Stimulated activated CD4-positive, alpha-beta T cell treated with anti-CD3 and anti-CD28 coated beads, Interleukin-12 subunit alpha, Interleukin-12 subunit beta, amount 100 ng/mL, for 48 hours (primary cell): ENCODE measurements around the gene DENND10.
"Not testable (repeated sequence)": the region's sequence is repeated elsewhere in the genome, so short reads cannot be mapped to it uniquely, and the experiment has no call there.

ENCODE experiments used
- DNase-seq, 3 donors: peaks; one replicate each; pipeline ENCODE4 v3.0.0-alpha.2; 2020; ENCODE audit warnings: low read depth in 2 of 3, low spot score in 1 of 3

DENND10 gene

DNA sequence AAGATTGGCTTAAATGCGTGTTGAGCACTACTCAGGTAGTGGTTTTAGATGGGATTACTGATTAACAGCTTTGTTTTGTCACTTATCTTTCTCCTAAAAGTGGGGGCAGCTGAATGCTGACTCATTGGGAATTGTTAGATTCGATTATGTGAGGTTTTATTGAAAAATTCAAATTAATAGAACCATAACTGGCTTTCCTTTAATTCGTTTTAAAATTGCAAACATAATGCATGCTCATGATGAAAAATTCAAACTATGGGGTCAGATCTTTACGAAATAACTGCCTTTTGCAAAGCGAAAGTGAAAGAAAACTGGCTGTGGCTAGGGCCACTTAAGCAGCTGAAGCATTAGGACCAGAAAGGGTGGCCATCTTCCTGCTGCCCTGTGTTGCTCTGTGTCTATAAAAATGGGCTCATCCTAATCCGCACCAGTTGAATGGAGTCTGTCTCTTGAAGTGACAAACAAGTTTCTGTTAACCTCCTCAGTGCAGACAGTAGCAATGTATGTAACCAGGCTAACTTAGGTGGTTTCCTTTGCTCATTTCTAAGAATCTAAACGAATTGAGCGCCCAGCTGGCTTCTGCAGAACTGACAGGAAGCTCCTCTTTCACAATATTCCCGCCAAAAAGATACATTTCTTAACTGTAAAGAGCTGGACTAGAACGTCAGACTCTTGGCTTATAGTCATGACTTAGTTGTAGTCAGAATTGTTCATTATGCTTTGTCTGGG, 27.8 kb downstream of the DENND10 start:
- peak; percentile 25 to 49 (median 26) for DNase-seq

DNA sequence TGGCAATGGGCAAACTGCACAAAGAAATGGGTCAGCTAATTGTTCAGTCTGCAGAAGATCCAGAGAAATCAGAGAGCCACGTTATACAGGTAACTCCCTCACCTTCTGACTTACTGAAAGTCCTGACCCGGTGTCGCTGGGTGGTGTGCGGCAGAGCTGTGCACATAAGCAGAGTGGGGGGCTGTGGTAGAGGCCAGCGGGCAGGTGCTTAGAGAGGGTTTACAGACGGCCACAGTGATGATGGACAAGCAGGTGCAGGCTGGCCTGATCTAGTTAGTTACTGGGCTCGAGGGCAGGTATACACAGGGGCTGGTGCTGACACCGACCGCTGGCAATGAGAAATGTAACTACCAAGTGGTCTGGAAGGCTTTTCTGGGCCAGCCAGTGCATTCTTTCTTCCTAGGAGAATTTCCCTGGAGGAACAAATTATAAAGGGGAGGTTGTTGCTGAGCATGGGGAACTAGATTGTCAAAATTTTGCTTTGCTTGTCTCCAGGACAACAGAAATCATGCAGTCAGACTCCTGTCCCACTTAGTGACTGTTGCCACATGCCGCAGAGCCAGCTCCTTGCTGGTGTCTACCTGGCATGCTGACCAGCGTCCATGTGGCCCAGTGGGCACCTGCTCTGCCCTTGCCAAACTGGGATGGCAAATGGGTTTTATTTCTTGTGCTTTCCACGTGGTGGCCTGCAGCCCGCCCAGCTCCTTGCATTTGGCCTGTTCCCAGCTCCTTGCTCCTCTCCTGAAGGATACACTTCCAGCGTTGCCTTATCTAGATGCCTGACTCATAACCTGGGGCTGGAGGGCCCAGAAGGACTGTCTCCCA, 28.8 kb downstream of the DENND10 start:
- DNase-seq: no peak

DNA sequence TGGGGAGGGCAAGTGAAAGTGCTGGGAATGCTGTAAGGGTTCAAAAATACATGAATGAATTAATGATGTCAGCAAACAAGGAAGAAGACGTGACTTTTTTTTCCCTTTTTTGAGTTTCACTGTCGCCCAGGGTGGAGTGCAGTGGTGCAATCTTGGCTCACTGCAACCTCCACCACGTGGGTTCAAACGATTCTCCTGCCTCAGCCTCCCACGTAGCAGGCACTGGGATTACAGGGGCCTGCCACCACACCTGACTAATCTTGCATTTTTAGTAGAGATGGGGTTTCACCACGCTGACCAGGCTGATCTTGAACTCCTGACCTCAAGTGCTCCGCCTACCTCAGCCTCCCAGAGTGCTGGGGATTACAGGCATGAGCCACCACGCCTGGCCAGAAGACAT, 30.0 kb downstream of the DENND10 start:
- DNase-seq: peak; percentile 32 to 45 (median 38)

DNA sequence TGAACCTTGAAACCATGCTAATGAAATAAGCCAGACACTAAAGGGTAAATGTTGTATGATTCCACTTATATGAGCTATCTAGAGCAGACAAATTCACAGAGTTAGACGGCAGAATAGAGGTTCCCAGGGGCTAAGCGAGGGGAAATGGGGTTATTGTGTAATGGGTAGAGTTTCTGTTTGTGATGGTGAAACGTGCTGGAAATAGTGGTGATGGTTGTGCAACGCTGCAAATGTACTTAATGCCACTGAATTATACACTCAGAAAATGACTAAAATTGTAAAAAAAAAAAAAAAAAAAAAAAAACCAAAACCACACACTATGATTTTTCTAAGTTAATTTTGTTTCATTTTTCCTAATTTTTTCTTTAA, 31.6 kb downstream of the DENND10 start:
- DNase-seq: no peak

DNA sequence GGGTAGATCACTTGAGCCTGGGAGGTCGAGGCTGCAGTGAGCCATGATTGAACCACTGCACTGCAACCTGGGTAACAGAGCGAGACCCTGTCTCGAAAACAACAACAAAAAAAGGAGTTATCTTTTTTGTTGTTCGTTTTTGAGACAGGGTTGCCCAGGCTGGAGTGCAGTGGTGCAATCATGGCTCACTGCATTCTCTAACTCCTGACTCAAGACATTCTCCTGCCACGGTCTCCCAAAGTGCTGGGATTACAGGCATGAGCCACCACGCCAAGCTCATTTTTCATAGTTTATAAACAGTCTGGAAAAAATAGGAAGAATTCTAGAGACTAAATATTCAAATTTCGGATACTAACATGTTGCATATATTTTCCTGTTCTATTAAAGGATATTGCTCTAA, 32.2 kb downstream of the DENND10 start:
- DNase-seq: no peak

DNA sequence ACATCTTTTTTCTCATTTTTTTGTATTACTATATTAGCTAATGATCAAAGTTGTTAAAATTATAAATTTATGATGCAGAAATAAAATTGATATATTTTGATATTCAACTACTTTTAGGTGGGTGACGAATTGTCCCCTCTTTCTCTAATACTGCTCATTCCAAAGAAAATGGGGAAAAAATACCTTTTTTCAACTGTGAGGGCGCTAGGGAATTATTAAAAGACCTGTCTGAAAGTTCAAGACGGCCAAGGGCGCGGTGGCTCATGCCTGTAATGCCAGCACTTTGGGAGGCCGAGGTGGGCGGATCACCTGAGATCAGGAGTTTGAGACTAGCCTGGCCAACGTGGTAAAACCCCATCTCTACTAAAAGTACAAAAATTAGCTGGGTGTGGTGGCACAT, 34.0 kb downstream of the DENND10 start:
- DNase-seq: not testable (repeated sequence)

DNA sequence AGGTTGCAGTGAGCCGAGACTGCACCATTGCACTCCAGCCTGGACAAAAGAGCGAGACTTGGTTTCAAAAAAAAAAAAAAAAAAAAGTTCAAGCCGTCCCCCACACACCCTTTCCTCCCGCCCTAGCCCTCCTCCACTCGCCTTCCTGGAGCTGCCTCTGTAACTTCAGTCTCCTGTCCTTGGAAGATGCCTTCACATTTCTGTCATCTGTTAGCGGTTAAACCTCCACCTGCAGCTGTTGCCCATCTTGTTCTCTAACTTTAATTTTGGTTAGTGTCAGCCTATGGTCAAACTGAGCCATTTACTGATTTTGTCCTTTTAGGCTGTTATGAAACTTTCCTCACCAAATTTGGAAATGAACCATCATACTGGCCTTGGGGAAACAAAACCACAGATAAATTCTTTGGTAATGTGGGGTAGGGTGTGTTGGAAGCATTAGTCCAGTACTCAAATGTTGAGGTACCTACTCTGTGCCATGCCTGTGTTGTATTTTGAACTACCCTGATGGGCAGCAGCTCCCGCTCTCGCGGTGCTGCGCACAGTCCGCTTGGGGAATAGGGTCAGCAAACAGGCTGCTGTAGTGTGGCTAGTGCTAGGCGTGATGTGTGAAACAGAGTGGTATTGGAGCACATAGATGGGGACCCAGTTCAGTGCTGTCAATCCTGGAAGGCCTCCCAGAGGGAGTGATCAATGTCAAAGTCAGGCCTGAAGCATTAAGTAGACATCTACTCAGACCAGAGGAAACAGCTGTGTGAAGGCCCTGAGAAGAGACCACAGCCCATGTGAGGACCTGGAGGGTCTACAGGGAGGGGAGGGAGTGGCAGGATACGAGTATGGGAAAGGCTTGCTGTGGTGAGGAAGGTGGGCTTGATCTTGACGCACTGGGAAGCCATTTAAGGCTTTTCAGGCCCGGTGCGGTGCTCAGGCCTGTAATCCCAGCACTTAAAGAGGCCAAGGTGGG, 34.7 kb downstream of the DENND10 start:
- DNase-seq: no peak

DNA sequence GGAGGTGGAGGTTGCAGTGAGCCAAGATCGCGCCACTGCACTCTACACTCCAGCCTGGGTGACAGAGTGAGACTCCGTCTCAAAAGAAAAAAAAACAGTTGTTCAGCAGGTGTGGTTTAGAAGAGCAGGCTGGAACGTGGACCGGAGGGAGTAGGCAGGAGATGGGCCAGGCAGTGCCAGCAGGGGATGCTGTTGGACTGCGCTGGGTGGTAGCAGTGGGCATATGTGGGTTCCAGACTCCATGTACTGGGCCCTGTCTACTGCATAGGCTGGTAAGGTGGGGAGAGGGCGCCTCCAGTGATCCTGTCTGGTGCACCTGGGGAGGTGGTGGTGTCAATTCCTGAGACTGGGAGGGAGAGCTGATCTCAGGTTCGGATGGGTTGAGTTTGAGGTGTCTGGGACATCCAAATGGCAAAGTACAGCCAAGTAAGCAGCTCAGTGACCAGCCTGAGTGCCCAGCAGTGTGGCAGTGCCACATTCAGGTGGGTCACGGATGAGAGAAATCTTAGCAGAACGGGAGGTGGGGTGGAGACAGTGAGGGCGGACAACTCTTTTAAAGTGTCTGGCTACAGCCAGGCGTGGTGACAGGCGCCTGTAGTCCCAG, 35.7 kb downstream of the DENND10 start:
- peak; percentile 17 to 42 (median 20) for DNase-seq

DNA sequence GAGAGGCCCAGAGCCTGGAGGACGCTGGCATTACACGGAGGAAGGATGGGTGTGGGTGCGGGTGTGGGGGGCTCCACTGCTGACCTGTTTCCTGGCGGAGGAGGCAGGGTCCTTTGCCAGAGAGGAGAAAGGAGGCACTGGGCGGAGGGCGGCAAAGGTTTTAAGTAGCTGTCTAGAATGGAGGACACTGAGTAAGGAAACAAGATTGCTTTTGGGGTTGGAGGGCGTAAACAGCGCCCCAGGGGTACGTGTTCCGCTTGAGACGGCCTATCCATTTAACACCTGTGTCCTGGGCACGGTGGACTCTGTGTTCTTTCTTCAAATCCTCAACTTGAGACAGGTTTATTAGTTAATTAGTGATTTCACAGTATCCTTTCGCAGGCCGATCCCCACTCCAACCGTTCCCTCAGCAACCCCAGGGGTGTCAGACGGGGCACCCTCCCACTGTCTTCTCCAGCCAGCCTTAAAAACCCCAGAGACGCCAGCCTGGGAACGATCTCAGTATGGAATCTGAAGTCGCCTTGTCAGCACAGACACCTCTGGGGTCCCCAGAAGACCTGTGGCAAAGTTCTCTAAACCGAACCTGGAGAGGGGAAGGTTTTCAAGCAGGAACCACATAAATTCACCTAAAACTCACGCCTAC, 36.8 kb downstream of the DENND10 start:
- no peak for DNase-seq

DNA sequence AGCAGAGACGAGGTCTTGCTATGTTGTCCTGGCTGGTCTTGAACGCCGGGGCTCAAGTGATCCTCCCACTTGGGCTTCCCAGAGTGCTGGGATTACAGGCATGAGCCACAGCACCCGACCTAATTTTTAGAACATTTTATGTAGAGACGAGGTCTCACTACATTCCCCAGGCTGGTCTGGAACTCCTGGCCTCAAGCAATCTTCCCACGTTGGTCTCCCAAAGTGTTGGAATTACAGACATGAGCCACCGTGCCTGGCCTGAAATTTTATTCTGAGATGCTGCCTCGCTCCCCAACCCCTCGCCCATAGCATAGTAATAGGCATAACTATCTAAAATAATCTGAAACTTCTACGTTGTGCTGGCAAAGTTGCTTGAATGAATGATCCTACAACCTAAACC, 39.7 kb downstream of the DENND10 start:
- no peak for DNase-seq

DNA sequence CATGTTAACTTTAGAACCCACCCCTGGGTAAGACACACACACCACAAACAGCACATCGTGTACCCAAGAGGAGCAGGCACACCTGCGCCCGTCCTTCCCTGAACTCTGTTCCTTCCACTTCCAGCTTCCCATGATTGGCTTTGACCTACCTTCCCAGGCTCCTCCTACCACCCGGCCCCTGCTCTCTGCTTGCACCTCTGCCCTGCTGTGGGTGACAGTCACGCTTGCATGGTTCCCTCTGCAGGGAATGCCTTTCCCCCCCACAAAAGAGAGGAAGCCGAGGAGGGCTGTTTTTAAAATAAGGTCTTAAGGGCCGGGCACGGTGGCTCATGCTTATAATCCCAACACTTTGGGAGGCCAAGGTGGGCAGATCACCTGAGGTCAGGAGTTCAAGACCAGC, 45.2 kb downstream of the DENND10 start:
- no peak for DNase-seq

DNA sequence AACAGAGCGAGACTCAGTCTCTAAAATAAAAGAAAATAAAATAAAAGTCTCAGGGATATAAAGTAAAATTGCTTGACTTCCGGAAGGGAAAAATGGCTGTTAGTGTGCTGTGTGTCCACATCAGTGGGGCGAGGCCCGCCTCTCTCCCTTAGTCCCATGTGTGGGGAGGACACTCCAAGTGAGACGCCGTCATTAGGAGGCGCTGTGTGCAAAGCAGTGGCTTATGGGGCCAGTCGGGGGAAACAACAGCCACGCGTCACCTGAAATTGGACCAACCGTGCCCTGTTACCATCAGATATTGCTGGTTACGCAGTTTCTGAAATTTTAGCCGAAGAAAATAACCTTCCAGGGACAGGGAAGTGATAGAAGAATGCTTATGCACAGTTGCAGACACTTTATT, 45.8 kb downstream of the DENND10 start:
- DNase-seq: no peak

DNA sequence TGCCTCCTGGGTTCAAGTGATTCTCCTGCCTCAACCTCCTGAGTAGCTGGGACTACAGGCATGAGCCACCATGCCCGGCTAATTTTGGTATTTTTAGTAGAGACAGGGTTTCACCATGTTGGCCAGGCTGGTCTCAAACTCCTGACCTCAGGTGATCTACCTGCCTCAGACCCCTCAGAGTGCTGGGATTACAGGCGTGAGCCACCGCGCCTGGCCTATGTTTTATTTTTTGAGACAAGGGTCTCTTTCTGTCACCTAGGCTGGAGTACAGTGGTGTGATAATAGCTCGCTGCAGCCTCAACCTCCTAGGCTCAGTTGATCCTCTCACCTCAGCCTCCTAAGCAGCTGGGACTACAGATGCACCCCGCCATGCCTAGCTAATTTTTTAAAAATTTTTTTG, 47.7 kb downstream of the DENND10 start:
- DNase-seq: not testable (repeated sequence)

DNA sequence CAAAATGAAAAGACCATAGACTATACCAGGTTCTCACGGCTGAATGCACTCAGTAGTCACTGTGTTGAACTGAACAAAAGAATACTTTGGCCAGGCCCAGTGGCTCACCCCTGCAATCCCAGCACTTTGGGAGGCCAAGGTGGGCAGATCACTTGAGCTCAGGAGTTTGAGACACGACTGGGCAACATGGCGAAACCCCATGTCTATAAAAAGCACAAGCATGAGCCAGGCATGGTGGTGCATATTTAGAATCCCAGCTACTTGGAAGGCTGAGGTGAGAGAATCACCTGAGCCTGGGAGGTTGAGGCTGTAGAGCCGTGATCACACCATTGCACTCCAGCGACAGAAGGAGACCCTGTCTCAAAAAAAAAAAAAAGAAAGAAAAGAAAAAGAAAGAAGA, 49.1 kb downstream of the DENND10 start:
- no peak for DNase-seq

DNA sequence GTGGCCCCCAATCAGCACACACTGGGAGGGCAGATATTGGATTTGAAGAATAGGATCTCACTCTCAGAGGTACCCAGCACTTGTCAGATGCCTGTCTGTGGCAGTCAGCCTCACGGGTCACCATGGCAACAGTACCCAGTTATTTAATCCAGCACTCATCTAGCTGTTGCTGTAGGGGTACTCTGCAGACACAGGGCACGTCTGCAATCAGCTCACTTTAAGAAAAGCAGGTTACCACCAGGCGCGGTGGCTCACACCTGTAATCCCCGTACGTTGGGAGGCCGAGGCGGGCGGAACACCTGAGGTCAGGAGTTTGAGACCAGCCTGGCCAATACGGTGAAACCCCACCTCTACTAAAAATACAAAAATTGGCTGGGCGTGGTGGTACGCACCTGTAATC, 49.7 kb downstream of the DENND10 start:
- no peak for DNase-seq

DNA sequence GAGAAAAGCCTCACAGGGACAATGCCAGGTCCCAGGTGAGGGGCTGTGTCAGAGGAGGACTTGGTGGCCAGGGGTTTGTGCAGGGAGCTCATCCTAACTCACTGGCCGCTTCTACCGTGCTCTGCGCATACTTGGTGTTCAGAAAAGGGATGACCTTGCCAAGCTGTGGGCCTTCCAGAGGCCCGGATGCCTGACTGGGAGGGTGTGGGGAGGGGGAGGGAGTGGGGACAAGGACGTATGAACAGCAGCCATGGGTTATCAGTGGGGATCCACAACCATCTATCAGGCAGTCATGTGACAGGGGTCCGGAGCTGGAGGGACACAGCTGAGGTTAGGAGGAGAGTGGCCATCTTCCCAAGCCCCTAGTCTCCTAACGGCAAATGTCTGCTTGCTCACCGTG, 55.4 kb downstream of the DENND10 start:
- no peak for DNase-seq

DNA sequence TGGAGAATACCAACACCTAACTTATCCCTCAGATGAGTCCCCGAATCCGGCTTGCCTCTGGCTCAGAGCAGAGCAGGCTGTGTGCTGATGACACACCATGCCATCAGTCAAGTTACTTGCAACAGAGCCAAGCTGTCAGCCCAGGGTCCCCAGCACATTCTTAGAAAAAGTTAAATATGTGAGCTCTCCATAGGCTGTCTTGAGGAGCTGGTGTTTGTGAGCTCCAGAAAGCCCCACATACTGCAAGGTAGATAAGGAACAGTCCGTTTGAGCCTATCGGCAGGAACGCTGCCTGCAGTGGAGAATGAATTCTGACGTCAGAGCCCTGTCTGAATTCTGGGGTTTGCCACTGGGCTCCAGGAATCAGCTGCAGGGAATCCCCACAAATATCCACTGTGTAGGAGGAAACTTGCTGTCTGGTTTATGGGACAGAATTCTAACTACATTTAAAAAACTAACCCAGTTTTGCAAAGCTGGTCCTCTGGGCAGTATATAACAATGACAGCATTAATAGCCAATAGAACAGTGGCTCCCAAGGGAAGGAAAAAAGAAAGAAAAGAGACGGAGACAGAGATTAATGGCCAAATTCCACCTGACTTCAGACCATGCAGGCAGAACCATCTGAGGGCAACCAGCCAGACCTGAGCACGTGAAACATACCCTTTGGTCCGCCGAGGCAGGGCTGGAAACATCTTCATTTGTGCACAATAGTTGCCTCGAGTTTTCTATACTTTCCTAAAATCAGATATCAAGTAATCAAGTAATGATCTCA, 58.0 kb downstream of the DENND10 start:
- no peak for DNase-seq

DNA sequence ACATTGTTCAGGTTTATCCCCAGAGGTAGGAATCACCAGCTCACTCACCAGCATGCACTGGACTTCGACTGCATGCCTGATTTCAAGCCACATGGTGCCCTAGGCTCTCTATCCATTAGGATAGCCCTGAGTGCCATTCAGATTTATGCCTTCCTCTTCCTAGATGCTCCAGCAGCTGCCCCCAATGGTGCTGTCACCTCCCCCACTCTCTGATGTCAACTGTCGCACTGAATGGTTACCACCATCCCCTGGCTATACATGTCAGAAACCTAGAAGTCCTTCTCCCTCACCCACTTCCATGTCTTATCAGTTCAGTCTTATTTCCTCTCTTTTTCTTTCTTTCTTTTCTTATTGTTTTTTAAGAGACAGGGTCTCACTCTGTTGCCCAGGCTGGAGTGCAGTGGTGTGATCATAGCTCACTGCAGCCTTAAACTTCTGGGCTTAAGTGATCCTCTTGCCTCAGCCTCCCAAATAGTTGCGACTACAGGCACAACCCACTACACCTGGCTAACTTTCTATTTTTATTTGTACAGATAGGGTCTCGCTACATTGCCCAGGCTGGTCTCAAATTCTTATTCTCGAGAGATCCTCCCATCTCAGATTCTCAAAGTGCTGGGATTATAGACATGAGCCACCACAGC, 58.7 kb downstream of the DENND10 start:
- DNase-seq: no peak
